ENCODE data around the gene WDR37.

WDR37 gene

GRCh38 chr10:1169186-1169885 is 113.2 kb downstream of the WDR37 start:
- Histone ChIP-seq H3K79me2 (ENCODE audit: insufficient read depth, low read length) (no peaks in the 10 kb centered on the region), H2AFZ (ENCODE audit: low read depth, low read length) (no peak overlapping the region), H3K4me2 (ENCODE audit: insufficient read depth, low read length) (no peak overlapping the region), H3K36me3 (ENCODE audit: insufficient read depth, low read length) (no peaks in the 10 kb centered on the region), H3K9ac (ENCODE audit: low read depth, low read length) (no peak overlapping the region), H3K9me3 (ENCODE audit: insufficient read depth, low read length, severe bottlenecking) (no peaks in the 10 kb centered on the region), H3K27me3 (ENCODE audit: insufficient read depth, low read length, poor library complexity) (no peaks in the 10 kb centered on the region), H3K27ac (ENCODE audit: low read length) (no peak overlapping the region), H3K4me3 (ENCODE audit: low read depth in 1 of 2, low read length in 2 of 2) (no peak overlapping the region), H3K4me1 (ENCODE audit: insufficient read depth, low read length) (no peaks in the 10 kb centered on the region), H4K20me1 (ENCODE audit: insufficient read depth, low read length) (0 out of 2 replicates have a peak, but pooled peaks cover 2% of the 10 kb centered on the region)
- no peak for DNase-seq
- TF ChIP-seq, protein P1, sequence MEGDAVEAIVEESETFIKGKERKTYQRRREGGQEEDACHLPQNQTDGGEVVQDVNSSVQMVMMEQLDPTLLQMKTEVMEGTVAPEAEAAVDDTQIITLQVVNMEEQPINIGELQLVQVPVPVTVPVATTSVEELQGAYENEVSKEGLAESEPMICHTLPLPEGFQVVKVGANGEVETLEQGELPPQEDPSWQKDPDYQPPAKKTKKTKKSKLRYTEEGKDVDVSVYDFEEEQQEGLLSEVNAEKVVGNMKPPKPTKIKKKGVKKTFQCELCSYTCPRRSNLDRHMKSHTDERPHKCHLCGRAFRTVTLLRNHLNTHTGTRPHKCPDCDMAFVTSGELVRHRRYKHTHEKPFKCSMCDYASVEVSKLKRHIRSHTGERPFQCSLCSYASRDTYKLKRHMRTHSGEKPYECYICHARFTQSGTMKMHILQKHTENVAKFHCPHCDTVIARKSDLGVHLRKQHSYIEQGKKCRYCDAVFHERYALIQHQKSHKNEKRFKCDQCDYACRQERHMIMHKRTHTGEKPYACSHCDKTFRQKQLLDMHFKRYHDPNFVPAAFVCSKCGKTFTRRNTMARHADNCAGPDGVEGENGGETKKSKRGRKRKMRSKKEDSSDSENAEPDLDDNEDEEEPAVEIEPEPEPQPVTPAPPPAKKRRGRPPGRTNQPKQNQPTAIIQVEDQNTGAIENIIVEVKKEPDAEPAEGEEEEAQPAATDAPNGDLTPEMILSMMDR (IDR thresholded peaks at IDR 0.05; ENCODE audit: borderline replicate concordance, extremely low read depth, low read length, poor library complexity, severe bottlenecking) = no peak
- TF ChIP-seq EZH2 (IDR thresholded peaks at IDR 0.05; ENCODE audit: borderline replicate concordance, low read depth, low read length, severe bottlenecking) = no peak
- no peak for ATAC-seq (ENCODE audit: insufficient read depth, low read depth)

DNA sequence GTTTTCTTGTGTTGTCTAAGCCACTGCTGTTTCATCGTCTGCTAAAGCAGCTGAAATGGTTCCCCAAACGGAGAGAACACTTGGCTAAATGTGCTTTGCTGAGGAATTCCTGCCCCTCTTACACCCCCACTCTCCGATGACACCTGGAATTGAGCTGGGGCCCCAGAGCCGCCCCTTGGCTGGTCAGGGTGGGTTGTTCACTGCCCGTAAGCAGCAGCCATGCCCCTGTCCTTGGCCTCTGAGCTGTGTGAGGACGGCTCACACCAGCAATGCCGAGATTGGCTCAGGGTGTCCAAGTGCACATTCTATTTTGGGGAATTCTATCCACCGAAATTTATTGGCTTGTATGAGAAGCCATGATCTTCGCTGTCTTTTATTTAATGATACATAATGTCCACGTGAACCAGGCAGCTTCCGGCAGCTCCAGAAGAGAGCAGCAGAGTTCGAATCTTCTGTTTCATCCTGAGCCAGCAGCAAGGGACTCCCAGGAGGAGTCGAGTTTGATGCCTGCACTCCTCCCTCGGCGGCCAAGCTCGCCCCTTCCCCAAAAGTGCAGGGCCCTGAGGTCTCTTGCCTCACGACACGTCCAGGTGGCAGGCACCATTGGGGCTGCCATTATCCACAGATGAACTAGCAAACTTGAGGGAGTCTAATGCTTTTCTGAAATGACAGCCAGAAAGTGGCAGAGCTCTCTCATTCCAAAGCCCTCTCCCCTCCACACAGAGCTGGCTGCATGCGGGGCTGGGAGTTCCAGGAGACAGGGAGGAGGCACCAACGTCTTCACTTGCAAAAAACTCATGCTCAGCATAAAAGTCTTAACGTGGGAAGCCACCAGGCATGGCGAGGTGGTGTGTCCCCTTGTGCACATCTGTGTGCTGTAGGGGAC is 114.0 kb downstream of the WDR37 start:
- Histone ChIP-seq H3K4me1 (ENCODE audit: insufficient read depth, low read length) (no peaks in the 10 kb centered on the region), H3K9ac (ENCODE audit: low read depth, low read length) (no peak overlapping the region), H3K27me3 (ENCODE audit: insufficient read depth, low read length, poor library complexity) (no peaks in the 10 kb centered on the region), H3K4me3 (ENCODE audit: low read depth in 1 of 2, low read length in 2 of 2) (no peak overlapping the region), H3K79me2 (ENCODE audit: insufficient read depth, low read length) (no peaks in the 10 kb centered on the region), H3K36me3 (ENCODE audit: insufficient read depth, low read length) (no peaks in the 10 kb centered on the region), H4K20me1 (ENCODE audit: insufficient read depth, low read length) (0 out of 2 replicates have a peak, but pooled peaks cover 2% of the 10 kb centered on the region), H3K4me2 (ENCODE audit: insufficient read depth, low read length) (no peak overlapping the region), H2AFZ (ENCODE audit: low read depth, low read length) (no peak overlapping the region), H3K9me3 (ENCODE audit: insufficient read depth, low read length, severe bottlenecking) (no peaks in the 10 kb centered on the region), H3K27ac (ENCODE audit: low read length) (no peak overlapping the region)
- TF ChIP-seq, protein P1 (IDR thresholded peaks at IDR 0.05; ENCODE audit: borderline replicate concordance, extremely low read depth, low read length, poor library complexity, severe bottlenecking) = no peak
- no peak for TF ChIP-seq EZH2 (IDR thresholded peaks at IDR 0.05; ENCODE audit: borderline replicate concordance, low read depth, low read length, severe bottlenecking)
- DNase-seq (no peak), ATAC-seq (ENCODE audit: insufficient read depth, low read depth) (no peak)

- Histone ChIP-seq H3K9ac (ENCODE audit: low read depth, low read length) (no peak overlapping the region), H3K79me2 (ENCODE audit: insufficient read depth, low read length) (no peaks in the 10 kb centered on the region), H3K4me2 (ENCODE audit: insufficient read depth, low read length) (no peak overlapping the region), H3K27me3 (ENCODE audit: insufficient read depth, low read length, poor library complexity) (no peaks in the 10 kb centered on the region), H4K20me1 (ENCODE audit: insufficient read depth, low read length) (0 out of 2 replicates have a peak, but pooled peaks cover 2% of the 10 kb centered on the region), H3K4me1 (ENCODE audit: insufficient read depth, low read length) (no peaks in the 10 kb centered on the region), H3K36me3 (ENCODE audit: insufficient read depth, low read length) (no peaks in the 10 kb centered on the region), H3K9me3 (ENCODE audit: insufficient read depth, low read length, severe bottlenecking) (no peaks in the 10 kb centered on the region), H2AFZ (ENCODE audit: low read depth, low read length) (no peak overlapping the region), H3K27ac (ENCODE audit: low read length) (no peak overlapping the region), H3K4me3 (ENCODE audit: low read depth in 1 of 2, low read length in 2 of 2) (no peak overlapping the region)
- ATAC-seq (ENCODE audit: insufficient read depth, low read depth) = no peak
- DNase-seq = no peak
- TF ChIP-seq EZH2 (IDR thresholded peaks at IDR 0.05; ENCODE audit: borderline replicate concordance, low read depth, low read length, severe bottlenecking) = no peak
- TF ChIP-seq, protein P1 (IDR thresholded peaks at IDR 0.05; ENCODE audit: borderline replicate concordance, extremely low read depth, low read length, poor library complexity, severe bottlenecking) = no peak
Measured at GRCh38 chr10:1170867-1171180, 114.6 kb downstream of the WDR37 start.
